Panc1 (cell line): ENCODE measurements around the gene MRPL16.

ENCODE experiments used
- CTCF ChIP-seq: fragments of 450-650 bp; IDR thresholded peaks from 2 replicates; pipeline ENCODE4 v1.5.1; 2017; ENCODE audit warnings: mild to moderate bottlenecking
- POLR2AphosphoS5 ChIP-seq: IDR thresholded peaks from 2 replicates; pipeline ENCODE4 v1.6.1; 2012; ENCODE audit warnings: mild to moderate bottlenecking, low read depth, low read length, moderate library complexity
- REST ChIP-seq, 2 experiments: IDR thresholded peaks; 2 replicates each; pipeline ENCODE4 v1.6.1; 2011 to 2012; ENCODE audit warnings: low read depth in 2 of 2, control low read depth in 1 of 2, low read length in 1 of 2, mild to moderate bottlenecking in 1 of 2, moderate library complexity in 1 of 2; ENCODE audit not compliant: insufficient read depth in 1 of 2
- SIN3A ChIP-seq: IDR thresholded peaks from 2 replicates; pipeline ENCODE4 v1.6.1; 2012; ENCODE audit warnings: low read depth, mild to moderate bottlenecking, low read length, moderate library complexity, borderline replicate concordance; ENCODE audit not compliant: insufficient read depth
- TCF7L2 ChIP-seq: IDR thresholded peaks from 2 replicates; pipeline ENCODE4 v1.6.1; 2011; ENCODE audit warnings: mild to moderate bottlenecking, low read depth, low read length, inconsistent platforms

GRCh38 chr11:59813364-59813763 is 2.8 kb upstream of the MRPL16 start:
- TF ChIP-seq CTCF: no peak
- no peak for TF ChIP-seq POLR2AphosphoS5
- no peak for TF ChIP-seq REST (IDR thresholded peaks at IDR 0.05; ENCODE audit: insufficient read depth in 1 of 2, low read depth in 2 of 2, low read length in 1 of 2)
- TF ChIP-seq TCF7L2: no peak
- TF ChIP-seq SIN3A: no peak
